GM18519 (cell line): ENCODE data around the gene NHP2.

Experiments used
- ATAC-seq: cut with Tn5 transposase; IDR thresholded peaks from one replicate; pipeline ENCODE4 v1.9.1; 2021; ENCODE audit warnings: mild to moderate bottlenecking, moderate library complexity; ENCODE audit not compliant: unreplicated experiment, low FRiP score

NHP2 gene

GRCh38 chr5:178177569-178177968, 23.9 kb upstream of the NHP2 start:
- ATAC-seq: no peak

GRCh38 chr5:178176791-178177190, 23.1 kb upstream of the NHP2 start:
- no peak for ATAC-seq

- ATAC-seq: no peak
These were observed 20.8 kb upstream of the NHP2 start for GRCh38 chr5:178174456-178174855.

- ATAC-seq: no peak
These were observed 16.8 kb upstream of the NHP2 start for GRCh38 chr5:178170455-178170854.

- no peak for ATAC-seq
These were observed 11.9 kb upstream of the NHP2 start for GRCh38 chr5:178165581-178165980.

GRCh38 chr5:178163772-178164735, 10.4 kb upstream of the NHP2 start:
- no peak for ATAC-seq

GRCh38 chr5:178162481-178162880, 8.8 kb upstream of the NHP2 start:
- ATAC-seq: no peak

GRCh38 chr5:178160176-178160575, 6.5 kb upstream of the NHP2 start:
- ATAC-seq: no peak

- ATAC-seq: no peak
These were observed 1.4 kb upstream of the NHP2 start for GRCh38 chr5:178155065-178155464.

GRCh38 chr5:178152491-178153444, 917 bp downstream of the NHP2 start:
- ATAC-seq: no peak

- no peak for ATAC-seq
These were observed 2.5 kb downstream of the NHP2 start for GRCh38 chr5:178150977-178151734.

GRCh38 chr5:178149199-178149932, 4.3 kb downstream of the NHP2 start:
- no peak for ATAC-seq

- ATAC-seq: no peak
These were observed 6.3 kb downstream of the NHP2 start for GRCh38 chr5:178147406-178147805.

GRCh38 chr5:178145965-178146820, 7.5 kb downstream of the NHP2 start:
- ATAC-seq: no peak

- no peak for ATAC-seq
These were observed 9.8 kb downstream of the NHP2 start for GRCh38 chr5:178143901-178144300.

GRCh38 chr5:178143246-178143645, 10.4 kb downstream of the NHP2 start:
- ATAC-seq: no peak

GRCh38 chr5:178142642-178143041, 11.0 kb downstream of the NHP2 start:
- ATAC-seq: no peak

GRCh38 chr5:178141550-178141949, 12.1 kb downstream of the NHP2 start:
- ATAC-seq: no peak

- no peak for ATAC-seq
These were observed 15.7 kb downstream of the NHP2 start for GRCh38 chr5:178137991-178138390.
